D721Med (cell line): ENCODE measurements around the gene PGA3.
A peak's percentile ranks its signal among the peaks of the same experiment; 100 is the strongest.

Experiments used
- DNase-seq: peaks from one replicate; pipeline ENCODE4 v3.0.0; 2011; ENCODE audit warnings: low spot score; ENCODE audit not compliant: insufficient read length
- FAIRE-seq: peaks from 2 replicates; lab custom pipeline; 2011; peaks lifted over from hg19 to GRCh38; lab: Jason Lieb, UNC
- CTCF ChIP-seq: IDR thresholded peaks from 2 replicates; pipeline ENCODE4 v1.5.1; 2012; ENCODE audit warnings: mild to moderate bottlenecking, control low read depth; ENCODE audit not compliant: insufficient read depth; ENCODE audit errors: missing control alignments

The PGA3 gene

GRCh38 chr11:61160487-61161189 is 42.7 kb upstream of the PGA3 start:
- DNase-seq (no peak), FAIRE-seq (no peak)
- no peak for TF ChIP-seq CTCF

GRCh38 chr11:61161190-61162091 is 41.9 kb upstream of the PGA3 start, which contains the start of gene VPS37C:
Gene VPS37C (minus strand): TSS chr11:61161426. CDS start chr11:61138829, 22,597 bp downstream.
- FAIRE-seq: no peak
- peak; percentile 85 for DNase-seq
- TF ChIP-seq CTCF: no peak

GRCh38 chr11:61162092-61162941 is 41.0 kb upstream of the PGA3 start:
- no peak for TF ChIP-seq CTCF
- FAIRE-seq (no peak), DNase-seq (no peak)

GRCh38 chr11:61163021-61163420 is 40.3 kb upstream of the PGA3 start:
- FAIRE-seq (no peak), DNase-seq (no peak)
- TF ChIP-seq CTCF: no peak

- DNase-seq: no peak
These were observed 39.4 kb upstream of the PGA3 start for GRCh38 chr11:61163714-61164605.

More at GRCh38 chr11:61163714-61164605, 39.4 kb upstream of the PGA3 start:
- no peak for TF ChIP-seq CTCF
- FAIRE-seq: no peak
